Hippocampal formation (tissue), 2 donors: ENCODE results near the gene RGS6.
A peak's percentile ranks its signal among the peaks of the same experiment; 100 is the strongest.

Source experiments
- DNase-seq, 2 donors: peaks; one replicate each; lab custom pipeline; 2025; lab: John Stamatoyannopoulos, UW

Gene RGS6

GRCh38 chr14:72402377-72402772 is 470.1 kb downstream of the RGS6 start:
- no peak for DNase-seq

GRCh38 chr14:72404106-72404774 is 472.0 kb downstream of the RGS6 start:
- DNase-seq: no peak

- DNase-seq: no peak
Observed at GRCh38 chr14:72404998-72405397, 472.8 kb downstream of the RGS6 start.

- DNase-seq: no peak
Observed at GRCh38 chr14:72408020-72408419, 475.8 kb downstream of the RGS6 start.

GRCh38 chr14:72409047-72409446 is 476.8 kb downstream of the RGS6 start:
- DNase-seq: no peak

- DNase-seq: no peak
Observed at GRCh38 chr14:72416081-72416849, 484.0 kb downstream of the RGS6 start.

DNA sequence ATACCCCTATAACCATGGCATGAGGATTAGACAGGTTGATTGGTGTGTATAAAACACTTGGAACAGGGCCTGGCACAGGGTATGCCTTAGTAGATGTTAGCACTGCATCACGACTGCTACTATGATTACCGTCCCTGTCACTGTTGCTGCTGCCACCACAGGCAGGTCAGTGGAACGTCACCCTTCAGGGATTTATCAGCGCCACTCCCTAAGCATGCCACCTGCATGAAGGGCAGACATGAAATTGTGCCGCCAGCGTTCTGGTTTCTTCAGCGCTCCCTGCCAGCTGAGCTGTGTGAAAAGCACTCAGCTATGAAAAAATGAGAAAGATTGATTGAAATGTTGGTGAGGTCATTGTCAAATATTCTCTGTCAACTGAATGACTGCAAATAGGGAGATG is 484.7 kb downstream of the RGS6 start:
- DNase-seq: no peak

- DNase-seq: no peak
Observed at GRCh38 chr14:72418806-72419205, 486.6 kb downstream of the RGS6 start.

DNA sequence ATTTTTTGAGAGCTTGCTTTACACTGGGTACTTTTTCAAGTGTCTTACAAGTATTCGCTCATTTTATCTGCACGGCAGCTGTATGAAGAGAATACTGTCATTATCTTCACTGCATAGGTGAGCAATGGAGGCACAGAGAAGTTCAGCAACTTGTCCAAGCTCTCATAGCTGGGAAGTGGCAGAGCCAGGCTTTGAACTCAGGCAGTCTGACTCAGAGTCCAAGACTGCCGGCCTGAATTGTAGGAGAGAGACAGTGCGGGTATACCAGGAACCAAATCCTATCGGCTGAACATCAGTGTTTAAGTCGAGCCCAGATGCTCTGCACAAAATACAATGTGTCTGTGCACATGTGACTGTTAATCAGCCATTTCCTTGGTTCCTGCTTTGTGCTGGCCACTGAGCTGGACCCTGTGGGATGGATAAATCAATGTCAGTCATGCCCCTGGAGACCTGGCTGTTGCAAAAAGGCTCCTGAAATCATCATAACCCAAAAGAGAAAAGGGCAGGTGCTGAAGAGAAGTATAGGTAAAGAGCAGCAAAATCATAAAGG is 487.1 kb downstream of the RGS6 start:
- DNase-seq: no peak

DNA sequence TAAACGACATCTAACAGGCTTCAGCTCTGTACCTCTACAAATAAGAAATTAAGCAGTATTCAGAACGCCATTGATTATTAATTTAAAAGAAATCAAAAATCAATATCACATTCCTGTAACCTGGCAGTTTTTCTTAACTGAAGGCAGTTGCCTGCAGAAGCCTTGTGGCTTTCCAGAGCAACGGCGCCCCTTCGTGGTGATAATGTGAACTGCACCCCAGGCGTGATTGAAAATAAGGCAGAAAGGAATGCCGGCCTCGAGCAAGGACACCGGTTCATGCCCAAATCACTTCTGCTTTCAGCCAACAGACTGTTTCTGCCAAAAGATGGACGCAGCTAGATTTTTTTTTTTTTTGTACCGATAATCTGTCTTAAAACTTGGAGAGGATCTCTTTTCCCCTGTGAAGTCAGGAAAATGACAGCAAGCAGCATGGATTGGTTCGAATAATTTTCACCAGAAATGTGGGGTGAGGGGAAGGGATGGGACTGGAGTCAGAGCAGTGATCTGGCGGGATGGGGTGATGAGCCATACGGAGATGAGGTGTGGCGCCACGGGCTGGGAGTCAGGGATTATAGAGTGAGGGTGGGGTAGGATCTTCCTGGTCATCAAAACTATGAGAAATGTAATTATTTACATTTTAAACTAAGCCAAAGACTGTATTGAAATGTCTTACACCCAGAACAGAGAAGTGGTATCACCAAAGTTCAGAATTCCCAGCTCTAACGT is 488.7 kb downstream of the RGS6 start:
- DNase-seq: peak; percentile 18 to 46

GRCh38 chr14:72423957-72424356 is 491.7 kb downstream of the RGS6 start:
- DNase-seq: no peak

DNA sequence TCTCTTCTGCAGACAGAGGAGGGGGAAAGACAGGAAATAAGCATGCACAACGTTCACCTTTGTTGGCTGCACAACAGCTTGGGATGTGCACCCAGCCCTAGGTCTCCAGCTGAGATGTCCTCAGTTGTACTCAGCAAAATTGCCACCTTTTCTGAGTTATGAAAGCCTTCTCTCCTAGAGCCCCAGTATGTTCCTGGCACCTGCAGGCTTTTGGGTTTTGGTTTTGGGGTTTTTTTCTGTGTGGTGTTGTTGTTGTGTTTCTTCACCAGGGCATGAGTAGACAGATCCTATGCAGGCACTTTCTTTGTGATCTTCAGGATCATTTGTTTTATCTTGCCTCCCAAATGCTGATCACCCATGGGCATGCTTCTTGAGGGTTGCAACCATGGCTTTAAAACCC is 498.2 kb downstream of the RGS6 start:
- DNase-seq: no peak

GRCh38 chr14:72432748-72433147 is 500.5 kb downstream of the RGS6 start:
- no peak for DNase-seq

GRCh38 chr14:72433511-72433910 is 501.3 kb downstream of the RGS6 start:
- no peak for DNase-seq

- no peak for DNase-seq
Observed at GRCh38 chr14:72434856-72435255, 502.6 kb downstream of the RGS6 start.

DNA sequence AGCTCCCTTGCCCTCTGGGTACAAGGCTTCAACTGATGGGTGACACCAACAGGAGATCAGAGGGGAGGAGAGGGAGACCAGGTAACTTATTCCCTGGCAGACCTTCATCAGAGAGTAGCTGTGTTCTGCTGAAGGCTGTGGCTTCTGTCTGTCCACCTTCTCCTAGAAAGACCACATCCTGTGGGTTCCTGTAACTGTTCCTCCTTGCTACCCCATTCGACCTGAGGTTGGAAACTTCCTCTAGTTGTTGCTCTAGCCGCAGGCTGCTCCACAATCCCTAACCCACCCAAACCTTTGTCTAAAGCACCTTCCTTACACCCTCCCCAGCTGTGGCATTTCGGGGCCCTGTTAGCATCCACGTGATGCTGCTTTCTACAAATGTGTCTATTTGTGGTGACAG is 507.5 kb downstream of the RGS6 start:
- no peak for DNase-seq

- DNase-seq: no peak
Observed at GRCh38 chr14:72443256-72443655, 511.0 kb downstream of the RGS6 start.

DNA sequence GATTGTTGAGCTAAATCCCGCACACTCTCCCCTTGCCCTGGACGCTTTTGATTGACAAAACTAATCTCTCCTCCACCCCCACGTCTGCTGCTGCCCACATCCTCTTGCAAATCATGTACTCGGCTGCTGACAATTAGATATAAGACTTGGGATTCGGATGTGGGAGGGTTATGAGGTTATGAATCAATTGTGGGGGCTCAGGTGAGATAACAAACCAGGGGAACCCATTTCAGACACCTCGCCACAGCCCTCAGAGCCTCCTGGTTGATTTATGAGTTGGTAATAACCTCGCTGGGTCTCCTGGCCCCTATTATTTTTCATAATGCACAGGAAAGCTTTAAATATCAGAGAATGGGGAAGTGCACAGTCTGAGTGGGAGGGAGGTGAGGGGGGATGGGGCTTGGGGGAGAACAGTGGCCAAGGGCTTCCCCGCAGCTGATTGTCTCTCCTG is 511.8 kb downstream of the RGS6 start:
- no peak for DNase-seq

GRCh38 chr14:72444701-72445100 is 512.5 kb downstream of the RGS6 start:
- DNase-seq: no peak

- DNase-seq: no peak
Observed at GRCh38 chr14:72448212-72448611, 516.0 kb downstream of the RGS6 start.

GRCh38 chr14:72450473-72451044 is 518.3 kb downstream of the RGS6 start:
- no peak for DNase-seq
